GM23248 (cell line): Measurements from ENCODE around the gene SYVN1. TPM values are rescaled to one million over a fixed set of nuclear protein-coding genes. Genes with fewer than 3 reads are reported as not detected.

Experiments
- DNase-seq: peaks from one replicate; pipeline ENCODE4 v3.0.0-alpha.2; 2015
- H2AFZ ChIP-seq: fragments of 200-600 bp; sonication (generic); 2 replicates; pipeline ENCODE4 v1.6.1; 2016; ENCODE audit warnings: antibody characterized with exemption
- H3F3A ChIP-seq: fragments of 200-600 bp; sonication (generic); 2 replicates; pipeline ENCODE4 v1.6.1; 2016; ENCODE audit warnings: mild to moderate bottlenecking, antibody characterized with exemption, mixed run types; ENCODE audit not compliant: insufficient read depth
- H3K27ac ChIP-seq: fragments of 200-600 bp; sonication (generic); 2 replicates; pipeline ENCODE4 v1.5.1; 2016; ENCODE audit warnings: mild to moderate bottlenecking
- H3K27me3 ChIP-seq: fragments of 200-600 bp; sonication (generic); replicated peaks from 2 replicates; pipeline ENCODE4 v1.6.1; 2016; ENCODE audit warnings: mild to moderate bottlenecking; ENCODE audit not compliant: insufficient read depth
- H3K36me3 ChIP-seq: fragments of 200-600 bp; sonication (generic); 2 replicates; pipeline ENCODE4 v1.6.1; 2016; ENCODE audit warnings: low read depth, mild to moderate bottlenecking
- H3K4me1 ChIP-seq: fragments of 200-600 bp; sonication (generic); 2 replicates; pipeline ENCODE4 v1.6.1; 2016; ENCODE audit warnings: mild to moderate bottlenecking; ENCODE audit not compliant: insufficient read depth
- H3K4me2 ChIP-seq: fragments of 200-600 bp; sonication (generic); one replicate; pipeline ENCODE4 v1.6.1; 2016; ENCODE audit warnings: mild to moderate bottlenecking; ENCODE audit not compliant: unreplicated experiment
- H3K4me3 ChIP-seq: fragments of 200-600 bp; sonication (generic); 2 replicates; pipeline ENCODE4 v1.5.1; 2016; ENCODE audit warnings: mild to moderate bottlenecking
- H3K79me2 ChIP-seq: fragments of 200-600 bp; sonication (generic); 2 replicates; pipeline ENCODE4 v1.6.1; 2016; ENCODE audit warnings: mild to moderate bottlenecking; ENCODE audit not compliant: insufficient read depth
- H3K9ac ChIP-seq: fragments of 200-600 bp; sonication (generic); 2 replicates; pipeline ENCODE4 v1.6.1; 2016; ENCODE audit warnings: mild to moderate bottlenecking
- H3K9me2 ChIP-seq: fragments of 200-600 bp; sonication (generic); 2 replicates; pipeline ENCODE4 v1.6.1; 2016; ENCODE audit warnings: mixed run types, mild to moderate bottlenecking, moderate library complexity; ENCODE audit not compliant: insufficient read depth
- H3K9me3 ChIP-seq: fragments of 200-600 bp; sonication (generic); one replicate; pipeline ENCODE4 v1.6.1; 2017; ENCODE audit warnings: low read depth
- H4K20me1 ChIP-seq: fragments of 200-600 bp; sonication (generic); 2 replicates; pipeline ENCODE4 v1.6.0; 2016; ENCODE audit not compliant: insufficient read depth
- EZH2 ChIP-seq: fragments of 200-600 bp; sonication (generic); IDR thresholded peaks from 2 replicates; pipeline ENCODE4 v1.6.1; 2018; ENCODE audit warnings: antibody characterized with exemption, mild to moderate bottlenecking; ENCODE audit not compliant: insufficient read depth, poor library complexity, severe bottlenecking
- EZH2phosphoT487 ChIP-seq: fragments of 200-600 bp; sonication (generic); IDR thresholded peaks from 2 replicates; pipeline ENCODE4 v1.6.1; 2018; ENCODE audit warnings: antibody characterized with exemption, moderate library complexity, mild to moderate bottlenecking, low read depth; ENCODE audit not compliant: insufficient read depth
- WGBS, 2 experiments: methylation state at CpG; one replicate each; pipeline ENCODE4 v1.1.6; 2015 to 2017; ENCODE audit warnings: low lambda C conversion rate in 2 of 2, low coverage in 1 of 2; ENCODE audit errors: missing lambda C conversion rate in 2 of 2; 5-methylcytosine and 5-hydroxymethylcytosine counted together
- in situ Hi-C: fragments of 300-500 bp; cut with MboI; formaldehyde crosslinking; loops from 2 replicates; pipeline ENCODE4 v1.15.0; 2020
- polyA plus RNA-seq: library from polyadenylated mRNA; unstranded; fragments of >200 nt; fragmentation: Nextera tagmentation; extraction: Ambion mirVana; gene quantifications from 2 replicates; pipeline ENCODE4 v1.2.1, GENCODE V29; 2016
- total RNA-seq: library from RNA; depleted of rRNA; stranded (reverse); fragments of >200 nt; shearing (Covaris generic); gene quantifications from 2 replicates; pipeline ENCODE4 v1.2.3, GENCODE V29; 2014

SYVN1 gene
- total and polyA plus RNA-seq, 2 experiments from 2014 or later: 21.2 to 29.5 TPM

- Histone ChIP-seq H3K27me3 (no peaks in the 10 kb centered on the region), H4K20me1 (no peaks in the 10 kb centered on the region), H3K9me2 (no peaks in the 10 kb centered on the region), H3K9ac (no peak overlapping the region), H3K4me3 (no peak overlapping the region), H3K9me3 (no peaks in the 10 kb centered on the region), H3K4me2 (no peak overlapping the region), H2AFZ (no peak overlapping the region), H3K36me3 (no peaks in the 10 kb centered on the region), H3K27ac (no peak overlapping the region), H3K79me2 (peaks cover 12% of the 10 kb centered on the region), H3F3A (0 out of 2 replicates have a peak, but pooled peaks cover 6% of the 10 kb centered on the region), H3K4me1 (peaks cover 9% of the 10 kb centered on the region; the same call in 1 of the 2 replicates)
- in situ Hi-C loops: no loop called here
- TF ChIP-seq EZH2phosphoT487 (no peak), EZH2 (no peak)
- WGBS, 2 experiments: 86 to 87% methylated on average over 34 to 36 of the region's 36 CpGs
- no peak for DNase-seq
Observed at GRCh38 chr11:65109231-65110198, 24.8 kb downstream of the SYVN1 start.

- no peak overlapping the region for H3K4me3 ChIP-seq
- no peaks in the 10 kb centered on the region for H3K27me3 ChIP-seq
- no peak for TF ChIP-seq EZH2phosphoT487
- no peak for TF ChIP-seq EZH2
- 0 out of 2 replicates have a peak, but pooled peaks cover 6% of the 10 kb centered on the region for H3F3A ChIP-seq
- H3K79me2 ChIP-seq: peaks cover 20% of the 10 kb centered on the region
- peaks cover 9% of the 10 kb centered on the region; the same call in 1 of the 2 replicates for H3K4me1 ChIP-seq
- DNase-seq: no peak
- H3K9me2 ChIP-seq: no peaks in the 10 kb centered on the region
- no peak overlapping the region for H3K4me2 ChIP-seq
- no peaks in the 10 kb centered on the region for H3K36me3 ChIP-seq
- H3K9ac ChIP-seq: no peak overlapping the region
- H4K20me1 ChIP-seq: no peaks in the 10 kb centered on the region
- in situ Hi-C loops: no loop called here
- no peak overlapping the region for H3K27ac ChIP-seq
- H3K9me3 ChIP-seq: no peaks in the 10 kb centered on the region
- no peak overlapping the region for H2AFZ ChIP-seq
- 92% methylated on average over 37 to 38 of the region's 38 CpGs for WGBS, 2 experiments
Observed at GRCh38 chr11:65108469-65109123, 25.7 kb downstream of the SYVN1 start.

DNA sequence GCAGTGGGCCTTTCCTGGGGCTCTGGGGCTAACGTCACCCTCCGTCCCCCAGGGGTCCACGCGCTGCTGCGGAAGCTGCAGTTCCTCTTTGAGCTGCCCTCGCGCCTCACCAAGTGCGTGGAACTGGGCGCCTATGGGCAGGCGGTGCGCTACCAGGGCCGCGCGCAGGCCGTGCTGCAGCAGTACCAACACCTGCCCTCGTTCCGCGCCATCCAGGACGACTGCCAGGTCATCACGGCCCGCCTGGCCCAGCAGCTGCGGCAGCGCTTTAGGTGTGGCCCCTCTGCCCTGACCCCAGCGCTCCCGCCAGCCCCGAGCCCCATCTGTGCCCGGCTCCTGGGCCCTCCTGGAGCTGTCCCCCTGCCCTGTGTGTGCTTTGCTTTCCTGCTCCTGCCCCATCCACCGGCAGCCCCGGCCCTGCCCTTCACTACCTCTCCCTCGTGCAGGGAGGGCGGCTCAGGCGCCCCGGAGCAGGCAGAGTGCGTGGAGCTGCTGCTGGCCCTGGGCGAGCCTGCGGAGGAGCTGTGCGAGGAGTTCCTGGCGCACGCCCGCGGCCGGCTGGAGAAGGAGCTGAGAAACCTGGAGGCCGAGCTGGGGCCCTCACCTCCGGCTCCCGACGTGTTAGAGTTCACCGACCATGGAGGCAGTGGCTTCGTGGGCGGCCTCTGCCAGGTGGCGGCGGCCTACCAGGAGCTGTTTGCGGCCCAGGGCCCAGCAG is 26.4 kb downstream of the SYVN1 start:
- H3K27ac ChIP-seq: no peak overlapping the region
- H3K36me3 ChIP-seq: no peaks in the 10 kb centered on the region
- H3K9ac ChIP-seq: no peak overlapping the region
- in situ Hi-C loops: no loop called here
- 93 to 94% methylated on average over 43 to 52 of the region's 52 CpGs for WGBS, 2 experiments
- no peaks in the 10 kb centered on the region for H3K9me3 ChIP-seq
- no peak for DNase-seq
- no peaks in the 10 kb centered on the region for H3K27me3 ChIP-seq
- peaks cover 20% of the 10 kb centered on the region for H3K79me2 ChIP-seq
- no peaks in the 10 kb centered on the region for H4K20me1 ChIP-seq
- TF ChIP-seq EZH2phosphoT487 (no peak), EZH2 (no peak)
- H3K4me2 ChIP-seq: no peak overlapping the region
- peaks cover 6% of the 10 kb centered on the region; the same call in 1 of the 2 replicates for H3K4me1 ChIP-seq
- no peaks in the 10 kb centered on the region for H3K9me2 ChIP-seq
- H2AFZ ChIP-seq: no peak overlapping the region
- no peak overlapping the region for H3K4me3 ChIP-seq
- 0 out of 2 replicates have a peak, but pooled peaks cover 6% of the 10 kb centered on the region for H3F3A ChIP-seq

- H4K20me1 ChIP-seq: no peaks in the 10 kb centered on the region
- H3K9me2 ChIP-seq: no peaks in the 10 kb centered on the region
- no peaks in the 10 kb centered on the region for H3K36me3 ChIP-seq
- no peak overlapping the region for H3K4me3 ChIP-seq
- 92 to 95% methylated on average over 15 of the region's 15 CpGs for WGBS, 2 experiments
- in situ Hi-C loops: no loop called here
- H3K4me2 ChIP-seq: no peak overlapping the region
- H3K4me1 ChIP-seq: peaks cover 4% of the 10 kb centered on the region; the same call in 1 of the 2 replicates
- no peaks in the 10 kb centered on the region for H3K27me3 ChIP-seq
- H2AFZ ChIP-seq: no peak overlapping the region
- 0 out of 2 replicates have a peak, but pooled peaks cover 6% of the 10 kb centered on the region for H3F3A ChIP-seq
- peaks cover 27% of the 10 kb centered on the region for H3K79me2 ChIP-seq
- no peak overlapping the region for H3K9ac ChIP-seq
- no peaks in the 10 kb centered on the region for H3K9me3 ChIP-seq
- DNase-seq: no peak
- TF ChIP-seq EZH2 (no peak), EZH2phosphoT487 (no peak)
- H3K27ac ChIP-seq: no peak overlapping the region
Observed at GRCh38 chr11:65107078-65107477, 27.2 kb downstream of the SYVN1 start.
